T47D (cell line): ENCODE results near the gene RERG.
"Not testable (repeated sequence)": the region's sequence is repeated elsewhere in the genome, so short reads cannot be mapped to it uniquely, and the experiment has no call there.

Experiments used
- DNase-seq, 2 experiments: peaks; one replicate each; pipeline versions ENCODE4 v3.0.0 to v3.0.0-alpha.2; 2011 to 2012; ENCODE audit warnings: low read depth in 1 of 2, low spot score in 1 of 2
- JUND ChIP-seq: IDR thresholded peaks from 2 replicates; pipeline ENCODE4 v1.6.1; 2012; ENCODE audit warnings: low read depth
- in situ Hi-C: cut with HindIII; loops from 2 replicates; pipeline ENCODE4 v1.10.0; 2016; ENCODE audit warnings: low sequenced_read_pairs, low pct_unique_long_range_greater_than_20kb

RERG gene

GRCh38 chr12:15232959-15233358 lies 11.7 kb upstream of the RERG start:
- TF ChIP-seq JUND, result no peak
- no peak for DNase-seq
- in situ Hi-C loops, result no loop called here

GRCh38 chr12:15231493-15231892 lies 10.3 kb upstream of the RERG start:
- in situ Hi-C loops, result no loop called here

GRCh38 chr12:15230751-15231150 lies 9.5 kb upstream of the RERG start:
- no peak for TF ChIP-seq JUND
- no peak for DNase-seq
- in situ Hi-C loops, result no loop called here

More at GRCh38 chr12:15231493-15231892, 10.3 kb upstream of the RERG start:
- TF ChIP-seq JUND, result no peak
- DNase-seq, result no peak

- no peak for DNase-seq
- in situ Hi-C loops, result no loop called here
- TF ChIP-seq JUND, result no peak
Measured at GRCh38 chr12:15230137-15230536, 8.9 kb upstream of the RERG start.

- peak; percentile 57 to 85 for DNase-seq
- TF ChIP-seq JUND, result no peak
- in situ Hi-C loops, result no loop called here
Measured at GRCh38 chr12:15227004-15227679, 5.9 kb upstream of the RERG start.

- TF ChIP-seq JUND, result peak; percentile 38; the same call in 1 of the 2 replicates
- in situ Hi-C loops, result not testable (repeated sequence)
- DNase-seq, result peak in 1 of 2 experiments; percentile 53
Measured at GRCh38 chr12:15225863-15226218, 4.6 kb upstream of the RERG start.

GRCh38 chr12:15225136-15225862 lies 4.1 kb upstream of the RERG start:
- DNase-seq, result no peak
- in situ Hi-C loops, result no loop called here
- no peak for TF ChIP-seq JUND

- peak in 1 of 2 experiments; percentile 62 for DNase-seq
- in situ Hi-C loops, result no loop called here
- no peak for TF ChIP-seq JUND
Measured at GRCh38 chr12:15222219-15222618, 1.0 kb upstream of the RERG start.

- no peak for DNase-seq
- in situ Hi-C loops, result no loop called here
- no peak for TF ChIP-seq JUND
Measured at GRCh38 chr12:15220451-15220850, 766 bp downstream of the RERG start.

GRCh38 chr12:15218794-15219193 lies 2.4 kb downstream of the RERG start:
- in situ Hi-C loops, result no loop called here
- no peak for TF ChIP-seq JUND
- peak in 1 of 2 experiments; percentile 50 for DNase-seq

- peak; percentile 92; the same call in 1 of the 2 replicates for TF ChIP-seq JUND
- DNase-seq, result peak in 1 of 2 experiments; percentile 99
- in situ Hi-C loops, result no loop called here
Measured at GRCh38 chr12:15216036-15216889, 5.0 kb downstream of the RERG start.

GRCh38 chr12:15214851-15215601 lies 6.2 kb downstream of the RERG start:
- in situ Hi-C loops, result no loop called here
- peak in 1 of 2 experiments; percentile 87 for DNase-seq
- peak; percentile 60; the same call in 1 of the 2 replicates for TF ChIP-seq JUND
